K562 (cell line): Measurements from ENCODE around the gene ARID3A. TPM values are rescaled to one million over a fixed set of nuclear protein-coding genes. Genes with fewer than 3 reads are reported as not detected.

Experiments
- CREM ChIP-seq: IDR thresholded peaks from 2 replicates; pipeline ENCODE4 v1.6.1; 2014; ENCODE audit warnings: antibody characterized with exemption, low read depth
- E2F3 ChIP-seq: fragments of 250-450 bp; sonication (Bioruptor Pico); IDR thresholded peaks from 2 replicates; pipeline ENCODE4 v1.4.0; 2020; ENCODE audit warnings: mild to moderate bottlenecking
- ETV6 ChIP-seq, 3 experiments: fragments of 150-350 bp in 1 of 3; sonication (generic) in 1 of 3; formaldehyde crosslinking in 1 of 3; IDR thresholded peaks; 2 replicates each; pipeline versions ENCODE4 v1.6.1 to v1.8.0; 2014 to 2022; ENCODE audit warnings: borderline replicate concordance in 2 of 3, low read depth in 2 of 3, antibody characterized with exemption in 1 of 3, low read length in 1 of 3, mild to moderate bottlenecking in 1 of 3, missing genetic modification reagents in 1 of 3
- KLF6 ChIP-seq: fragments of 250-450 bp; sonication (Bioruptor Pico); IDR thresholded peaks from 2 replicates; pipeline ENCODE4 v1.4.0; 2020; ENCODE audit warnings: mild to moderate bottlenecking, moderate library complexity, borderline replicate concordance
- MCM7 ChIP-seq, 2 experiments: fragments of 450-650 bp; IDR thresholded peaks; 2 replicates each; pipeline ENCODE4 v1.6.1; 2016 to 2018
- NFATC3 ChIP-seq: fragments of 450-650 bp; IDR thresholded peaks from 2 replicates; pipeline ENCODE4 v1.6.1; 2017; ENCODE audit warnings: mild to moderate bottlenecking
- SLC30A9 ChIP-seq: fragments of 250-450 bp; sonication (Bioruptor Pico); IDR thresholded peaks from 2 replicates; pipeline ENCODE4 v1.8.0; 2022; ENCODE audit warnings: mild to moderate bottlenecking, moderate library complexity
- TARDBP ChIP-seq: fragments of 450-650 bp; IDR thresholded peaks from 2 replicates; pipeline ENCODE4 v1.6.1; 2016
- TRIM28 ChIP-seq: fragments of 450-650 bp; IDR thresholded peaks from 2 replicates; pipeline ENCODE4 v1.6.1; 2017
- U2AF2 ChIP-seq: fragments of 200-400 bp; formaldehyde crosslinking; optimal IDR thresholded peaks from 2 replicates; pipeline ENCODE3; 2017; ENCODE audit warnings: low read depth, mild to moderate bottlenecking, low read length
- YY1 ChIP-seq, 3 experiments: IDR thresholded peaks; 2 replicates each; pipeline ENCODE4 v1.6.1; 2011; ENCODE audit warnings: low read length in 2 of 3, mild to moderate bottlenecking in 2 of 3, moderate library complexity in 2 of 3, borderline replicate concordance in 1 of 3, control low read depth in 1 of 3, low read depth in 1 of 3; ENCODE audit not compliant: insufficient read depth in 3 of 3, insufficient replicate concordance in 2 of 3, control insufficient read depth in 1 of 3, insufficient read length in 1 of 3; ENCODE audit errors: extremely low read depth in 1 of 3
- ZNF197 ChIP-seq: fragments of 200-800 bp; sonication (Bioruptor generic); IDR thresholded peaks from 2 replicates; pipeline ENCODE4 v1.6.1; 2016; ENCODE audit warnings: low read depth, missing genetic modification characterization, missing compliant biosample characterization
- polyA plus RNA-seq, 8 experiments: library from polyadenylated mRNA; depleted of rRNA in 4 of 8; stranded (reverse) in 5 of 8; unstranded in 3 of 8; fragments of >200 nt; fragmentation: Nextera tagmentation in 2 of 8; fragmentation: Illumina TruSeq in 1 of 8; extraction: Ambion mirVana in 2 of 8; extraction: Trizol in 1 of 8; gene quantifications; 2 replicates each; pipeline versions ENCODE4 v1.2.1 to v1.2.3, GENCODE V29; 2011 to 2014; ENCODE audit warnings: inconsistent platforms in 1 of 8, missing spikeins in 1 of 8
- total RNA-seq, 7 experiments: library from RNA; depleted of rRNA in 6 of 7; stranded (reverse); fragments of >200 nt in 6 of 7; fragmentation: Illumina TruSeq in 2 of 7; extraction: Trizol in 2 of 7; gene quantifications; 2 replicates each; pipeline versions ENCODE4 v1.2.1 to v1.2.3, GENCODE V29; 2011 to 2021; ENCODE audit warnings: low replicate concordance in 1 of 7
- TF ChIP-seq, protein P1 (sequence below): fragments of 250-450 bp; sonication (Bioruptor Pico); IDR thresholded peaks from 2 replicates; pipeline ENCODE4 v1.8.0; 2022; ENCODE audit warnings: moderate library complexity, mild to moderate bottlenecking, inconsistent platforms
- TF ChIP-seq, protein P2 (sequence below): fragments of 200-800 bp; sonication (Bioruptor generic); IDR thresholded peaks from 2 replicates; pipeline ENCODE4 v1.6.1; 2016; ENCODE audit warnings: missing genetic modification characterization, missing compliant biosample characterization
- TF ChIP-seq, protein P3 (sequence below): sonication (generic); formaldehyde crosslinking; IDR thresholded peaks from 2 replicates; pipeline ENCODE4 v1.8.1; 2023; ENCODE audit warnings: mild to moderate bottlenecking, missing genetic modification reagents

ARID3A gene
- total and polyA plus RNA-seq, 9 of the 15 experiments (the other 6 are each of a cell fraction or from before 2014, with no cell fraction given), result 1.4 to 118 (median 31.2) TPM

DNA sequence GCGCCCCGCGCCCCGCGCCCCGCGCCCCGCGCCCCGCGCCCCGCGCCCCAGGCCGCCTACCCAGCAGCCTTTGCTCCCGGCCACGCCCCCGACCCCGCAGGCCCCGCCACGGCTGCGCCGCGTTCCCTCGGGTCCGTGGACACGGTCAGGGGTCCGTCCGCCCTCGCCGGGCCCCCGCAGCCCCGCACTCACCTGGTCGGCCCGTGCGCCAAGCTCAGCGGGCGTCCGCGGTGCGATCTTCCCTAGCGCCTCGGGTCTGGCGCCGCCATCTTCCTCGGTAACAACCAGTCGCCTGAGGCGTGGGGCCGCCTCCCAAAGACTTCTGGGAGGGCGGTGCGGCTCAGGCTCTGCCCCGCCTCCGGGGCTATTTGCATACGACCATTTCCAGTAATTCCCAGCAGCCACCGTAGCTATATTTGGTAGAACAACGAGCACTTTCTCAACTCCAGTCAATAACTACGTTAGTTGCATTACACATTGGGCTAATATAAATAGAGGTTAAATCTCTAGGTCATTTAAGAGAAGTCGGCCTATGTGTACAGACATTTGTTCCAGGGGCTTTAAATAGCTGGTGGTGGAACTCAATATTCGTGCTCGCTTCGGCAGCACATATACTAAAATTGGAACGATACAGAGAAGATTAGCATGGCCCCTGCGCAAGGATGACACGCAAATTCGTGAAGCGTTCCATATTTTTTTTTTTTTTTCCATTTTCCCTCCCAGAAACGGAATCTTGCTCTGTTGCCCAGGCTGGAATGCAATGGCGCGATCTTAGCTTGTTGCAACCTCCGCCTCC, 32.7 kb upstream of the ARID3A start, which contains the start of the genes MED16 and RNU6-9 (continued):
- TF ChIP-seq, protein P1, sequence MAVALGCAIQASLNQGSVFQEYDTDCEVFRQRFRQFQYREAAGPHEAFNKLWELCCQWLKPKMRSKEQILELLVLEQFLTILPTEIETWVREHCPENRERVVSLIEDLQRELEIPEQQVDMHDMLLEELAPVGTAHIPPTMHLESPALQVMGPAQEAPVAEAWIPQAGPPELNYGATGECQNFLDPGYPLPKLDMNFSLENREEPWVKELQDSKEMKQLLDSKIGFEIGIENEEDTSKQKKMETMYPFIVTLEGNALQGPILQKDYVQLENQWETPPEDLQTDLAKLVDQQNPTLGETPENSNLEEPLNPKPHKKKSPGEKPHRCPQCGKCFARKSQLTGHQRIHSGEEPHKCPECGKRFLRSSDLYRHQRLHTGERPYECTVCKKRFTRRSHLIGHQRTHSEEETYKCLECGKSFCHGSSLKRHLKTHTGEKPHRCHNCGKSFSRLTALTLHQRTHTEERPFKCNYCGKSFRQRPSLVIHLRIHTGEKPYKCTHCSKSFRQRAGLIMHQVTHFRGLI (CRISPR knock-in tag), result no peak
- TF ChIP-seq ETV6 (IDR thresholded peaks at IDR 0.05; ENCODE audit: borderline replicate concordance in 1 of 2, low read depth in 2 of 2, low read length in 1 of 2) (no peak), ETV6 (CRISPR knock-in tag; IDR thresholded peaks at IDR 0.05; ENCODE audit: borderline replicate concordance) (no peak), KLF6 (CRISPR knock-in tag) (0 out of 2 replicates have a peak, but pooled peaks have one; percentile 36), MCM7 (IDR thresholded peaks at IDR 0.05) (no peak), TRIM28 (no peak; the same call in 1 of the 2 replicates), YY1 (IDR thresholded peaks at IDR 0.05; ENCODE audit: borderline replicate concordance in 1 of 3, control insufficient read depth in 1 of 3, extremely low read depth in 1 of 3, insufficient read depth in 3 of 3, insufficient read length in 1 of 3, insufficient replicate concordance in 2 of 3, low read depth in 1 of 3, low read length in 2 of 3) (peak; percentile 66 to 96 (median 93)), U2AF2 (no peak), TARDBP (no peak), CREM (no peak), NFATC3 (no peak), ZNF197 (CRISPR knock-in tag) (no peak), SLC30A9 (CRISPR knock-in tag) (no peak), E2F3 (no peak)
- TF ChIP-seq, protein P2, sequence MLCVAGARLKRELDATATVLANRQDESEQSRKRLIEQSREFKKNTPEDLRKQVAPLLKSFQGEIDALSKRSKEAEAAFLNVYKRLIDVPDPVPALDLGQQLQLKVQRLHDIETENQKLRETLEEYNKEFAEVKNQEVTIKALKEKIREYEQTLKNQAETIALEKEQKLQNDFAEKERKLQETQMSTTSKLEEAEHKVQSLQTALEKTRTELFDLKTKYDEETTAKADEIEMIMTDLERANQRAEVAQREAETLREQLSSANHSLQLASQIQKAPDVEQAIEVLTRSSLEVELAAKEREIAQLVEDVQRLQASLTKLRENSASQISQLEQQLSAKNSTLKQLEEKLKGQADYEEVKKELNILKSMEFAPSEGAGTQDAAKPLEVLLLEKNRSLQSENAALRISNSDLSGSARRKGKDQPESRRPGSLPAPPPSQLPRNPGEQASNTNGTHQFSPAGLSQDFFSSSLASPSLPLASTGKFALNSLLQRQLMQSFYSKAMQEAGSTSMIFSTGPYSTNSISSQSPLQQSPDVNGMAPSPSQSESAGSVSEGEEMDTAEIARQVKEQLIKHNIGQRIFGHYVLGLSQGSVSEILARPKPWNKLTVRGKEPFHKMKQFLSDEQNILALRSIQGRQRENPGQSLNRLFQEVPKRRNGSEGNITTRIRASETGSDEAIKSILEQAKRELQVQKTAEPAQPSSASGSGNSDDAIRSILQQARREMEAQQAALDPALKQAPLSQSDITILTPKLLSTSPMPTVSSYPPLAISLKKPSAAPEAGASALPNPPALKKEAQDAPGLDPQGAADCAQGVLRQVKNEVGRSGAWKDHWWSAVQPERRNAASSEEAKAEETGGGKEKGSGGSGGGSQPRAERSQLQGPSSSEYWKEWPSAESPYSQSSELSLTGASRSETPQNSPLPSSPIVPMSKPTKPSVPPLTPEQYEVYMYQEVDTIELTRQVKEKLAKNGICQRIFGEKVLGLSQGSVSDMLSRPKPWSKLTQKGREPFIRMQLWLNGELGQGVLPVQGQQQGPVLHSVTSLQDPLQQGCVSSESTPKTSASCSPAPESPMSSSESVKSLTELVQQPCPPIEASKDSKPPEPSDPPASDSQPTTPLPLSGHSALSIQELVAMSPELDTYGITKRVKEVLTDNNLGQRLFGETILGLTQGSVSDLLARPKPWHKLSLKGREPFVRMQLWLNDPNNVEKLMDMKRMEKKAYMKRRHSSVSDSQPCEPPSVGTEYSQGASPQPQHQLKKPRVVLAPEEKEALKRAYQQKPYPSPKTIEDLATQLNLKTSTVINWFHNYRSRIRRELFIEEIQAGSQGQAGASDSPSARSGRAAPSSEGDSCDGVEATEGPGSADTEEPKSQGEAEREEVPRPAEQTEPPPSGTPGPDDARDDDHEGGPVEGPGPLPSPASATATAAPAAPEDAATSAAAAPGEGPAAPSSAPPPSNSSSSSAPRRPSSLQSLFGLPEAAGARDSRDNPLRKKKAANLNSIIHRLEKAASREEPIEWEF (CRISPR knock-in tag), result no peak
- TF ChIP-seq, protein P3, sequence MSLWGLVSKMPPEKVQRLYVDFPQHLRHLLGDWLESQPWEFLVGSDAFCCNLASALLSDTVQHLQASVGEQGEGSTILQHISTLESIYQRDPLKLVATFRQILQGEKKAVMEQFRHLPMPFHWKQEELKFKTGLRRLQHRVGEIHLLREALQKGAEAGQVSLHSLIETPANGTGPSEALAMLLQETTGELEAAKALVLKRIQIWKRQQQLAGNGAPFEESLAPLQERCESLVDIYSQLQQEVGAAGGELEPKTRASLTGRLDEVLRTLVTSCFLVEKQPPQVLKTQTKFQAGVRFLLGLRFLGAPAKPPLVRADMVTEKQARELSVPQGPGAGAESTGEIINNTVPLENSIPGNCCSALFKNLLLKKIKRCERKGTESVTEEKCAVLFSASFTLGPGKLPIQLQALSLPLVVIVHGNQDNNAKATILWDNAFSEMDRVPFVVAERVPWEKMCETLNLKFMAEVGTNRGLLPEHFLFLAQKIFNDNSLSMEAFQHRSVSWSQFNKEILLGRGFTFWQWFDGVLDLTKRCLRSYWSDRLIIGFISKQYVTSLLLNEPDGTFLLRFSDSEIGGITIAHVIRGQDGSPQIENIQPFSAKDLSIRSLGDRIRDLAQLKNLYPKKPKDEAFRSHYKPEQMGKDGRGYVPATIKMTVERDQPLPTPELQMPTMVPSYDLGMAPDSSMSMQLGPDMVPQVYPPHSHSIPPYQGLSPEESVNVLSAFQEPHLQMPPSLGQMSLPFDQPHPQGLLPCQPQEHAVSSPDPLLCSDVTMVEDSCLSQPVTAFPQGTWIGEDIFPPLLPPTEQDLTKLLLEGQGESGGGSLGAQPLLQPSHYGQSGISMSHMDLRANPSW (CRISPR knock-in tag), result no peak
